ENCODE data around the gene ABCB11.

GRCh38 chr2:169006665-169007064 lies 24.5 kb downstream of the ABCB11 start:
- no peak for TF ChIP-seq CTCF (IDR thresholded peaks at IDR 0.05; ENCODE audit: low read depth, low read length)
- TF ChIP-seq POLR2A (IDR thresholded peaks at IDR 0.05; ENCODE audit: extremely low read depth, insufficient read length): no peak
- TF ChIP-seq MYC (IDR thresholded peaks at IDR 0.05; ENCODE audit: low read depth, low read length): no peak
